Neural crest cell (in vitro differentiated cells): Measurements from ENCODE around the gene LRRC55. TPM values are rescaled to one million over a fixed set of nuclear protein-coding genes. Genes with fewer than 3 reads are reported as not detected.

Experiments used
- DNase-seq: peaks from one replicate; pipeline ENCODE4 v3.0.0; 2021; ENCODE audit warnings: low read depth, mixed read lengths, low spot score
- H3K27ac Mint-ChIP-seq: one replicate; pipeline ENCODE4 v1.8.0; 2021; ENCODE audit warnings: mild to moderate bottlenecking, mixed read lengths; ENCODE audit not compliant: unreplicated experiment
- H3K27me3 Mint-ChIP-seq: 2 replicates; pipeline ENCODE4 v1.8.0; 2021; ENCODE audit warnings: low read depth, mild to moderate bottlenecking, mixed read lengths
- H3K36me3 Mint-ChIP-seq: 2 replicates; pipeline ENCODE4 v1.8.0; 2021; ENCODE audit warnings: low read depth, mild to moderate bottlenecking, mixed read lengths
- H3K4me1 Mint-ChIP-seq: 2 replicates; pipeline ENCODE4 v1.8.0; 2021; ENCODE audit warnings: mixed read lengths
- H3K4me3 Mint-ChIP-seq: one replicate; pipeline ENCODE4 v1.8.0; 2021; ENCODE audit warnings: mild to moderate bottlenecking, mixed read lengths
- H3K9me3 Mint-ChIP-seq: 2 replicates; pipeline ENCODE4 v1.8.0; 2021; ENCODE audit warnings: mixed read lengths
- total RNA-seq: library from RNA; stranded (reverse); gene quantifications from 2 replicates; pipeline ENCODE4 v1.2.1, GENCODE V29; 2021
- TF ChIP-seq, protein P1 (sequence below): fragments of 200-600 bp; sonication (generic); conservative IDR thresholded peaks from 2 replicates; pipeline ENCODE4 v1.5.0; 2021; ENCODE audit warnings: antibody characterized with exemption, mild to moderate bottlenecking

Gene LRRC55
- total RNA-seq, 1 donor from 2014 or later, result 6.4 TPM

DNA sequence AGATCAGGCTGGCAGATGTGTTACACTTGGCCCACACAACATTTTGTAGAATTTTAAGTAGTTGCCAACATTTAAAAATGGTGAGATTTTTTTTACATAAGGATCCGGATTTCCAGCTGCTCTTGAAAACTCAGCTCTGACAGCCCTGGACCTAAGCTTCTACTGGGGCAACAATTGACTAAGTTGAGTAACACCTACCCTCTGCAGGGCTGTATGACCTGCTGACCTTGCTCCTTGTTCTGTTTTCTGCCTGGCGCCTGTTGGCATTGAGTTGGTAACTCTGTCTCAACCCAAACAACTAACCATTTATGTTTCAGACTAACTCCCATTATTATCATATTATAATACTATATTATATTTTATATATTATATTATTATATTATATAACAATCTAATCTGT, 21.1 kb upstream of the LRRC55 start:
- H3K9me3 Mint-ChIP-seq, result no peaks in the 10 kb centered on the region
- no peak overlapping the region for H3K27ac Mint-ChIP-seq
- H3K4me1 Mint-ChIP-seq, result peaks cover 17% of the 10 kb centered on the region
- DNase-seq, result no peak
- H3K4me3 Mint-ChIP-seq, result no peak overlapping the region
- TF ChIP-seq, protein P1, sequence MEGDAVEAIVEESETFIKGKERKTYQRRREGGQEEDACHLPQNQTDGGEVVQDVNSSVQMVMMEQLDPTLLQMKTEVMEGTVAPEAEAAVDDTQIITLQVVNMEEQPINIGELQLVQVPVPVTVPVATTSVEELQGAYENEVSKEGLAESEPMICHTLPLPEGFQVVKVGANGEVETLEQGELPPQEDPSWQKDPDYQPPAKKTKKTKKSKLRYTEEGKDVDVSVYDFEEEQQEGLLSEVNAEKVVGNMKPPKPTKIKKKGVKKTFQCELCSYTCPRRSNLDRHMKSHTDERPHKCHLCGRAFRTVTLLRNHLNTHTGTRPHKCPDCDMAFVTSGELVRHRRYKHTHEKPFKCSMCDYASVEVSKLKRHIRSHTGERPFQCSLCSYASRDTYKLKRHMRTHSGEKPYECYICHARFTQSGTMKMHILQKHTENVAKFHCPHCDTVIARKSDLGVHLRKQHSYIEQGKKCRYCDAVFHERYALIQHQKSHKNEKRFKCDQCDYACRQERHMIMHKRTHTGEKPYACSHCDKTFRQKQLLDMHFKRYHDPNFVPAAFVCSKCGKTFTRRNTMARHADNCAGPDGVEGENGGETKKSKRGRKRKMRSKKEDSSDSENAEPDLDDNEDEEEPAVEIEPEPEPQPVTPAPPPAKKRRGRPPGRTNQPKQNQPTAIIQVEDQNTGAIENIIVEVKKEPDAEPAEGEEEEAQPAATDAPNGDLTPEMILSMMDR, result no peak
- no peaks in the 10 kb centered on the region for H3K36me3 Mint-ChIP-seq
- H3K27me3 Mint-ChIP-seq, result peaks cover 15% of the 10 kb centered on the region

DNA sequence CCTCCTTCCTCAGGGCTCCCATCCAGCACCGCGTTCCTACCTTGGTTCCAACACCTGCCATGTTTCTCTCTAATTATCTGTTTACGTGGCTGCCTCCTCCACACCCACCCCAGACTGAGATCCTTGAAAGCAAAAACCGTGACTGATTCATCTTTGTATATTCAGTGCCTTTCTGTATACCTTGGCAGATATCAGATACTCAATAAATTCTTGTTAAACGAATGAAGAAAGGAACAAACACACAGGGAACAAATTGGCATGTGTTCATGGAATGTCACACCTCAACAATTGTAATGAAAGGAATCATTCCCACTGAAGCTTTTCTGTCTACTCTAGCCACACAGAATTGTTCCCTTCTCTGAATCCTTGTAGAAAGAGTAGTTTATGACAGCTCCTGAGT, 20.4 kb upstream of the LRRC55 start:
- peaks cover 10% of the 10 kb centered on the region for H3K4me1 Mint-ChIP-seq
- no peak overlapping the region for H3K27ac Mint-ChIP-seq
- no peaks in the 10 kb centered on the region for H3K36me3 Mint-ChIP-seq
- no peaks in the 10 kb centered on the region for H3K9me3 Mint-ChIP-seq
- H3K4me3 Mint-ChIP-seq, result no peak overlapping the region
- no peak for DNase-seq
- TF ChIP-seq, protein P1, result no peak
- peaks cover 15% of the 10 kb centered on the region for H3K27me3 Mint-ChIP-seq

DNA sequence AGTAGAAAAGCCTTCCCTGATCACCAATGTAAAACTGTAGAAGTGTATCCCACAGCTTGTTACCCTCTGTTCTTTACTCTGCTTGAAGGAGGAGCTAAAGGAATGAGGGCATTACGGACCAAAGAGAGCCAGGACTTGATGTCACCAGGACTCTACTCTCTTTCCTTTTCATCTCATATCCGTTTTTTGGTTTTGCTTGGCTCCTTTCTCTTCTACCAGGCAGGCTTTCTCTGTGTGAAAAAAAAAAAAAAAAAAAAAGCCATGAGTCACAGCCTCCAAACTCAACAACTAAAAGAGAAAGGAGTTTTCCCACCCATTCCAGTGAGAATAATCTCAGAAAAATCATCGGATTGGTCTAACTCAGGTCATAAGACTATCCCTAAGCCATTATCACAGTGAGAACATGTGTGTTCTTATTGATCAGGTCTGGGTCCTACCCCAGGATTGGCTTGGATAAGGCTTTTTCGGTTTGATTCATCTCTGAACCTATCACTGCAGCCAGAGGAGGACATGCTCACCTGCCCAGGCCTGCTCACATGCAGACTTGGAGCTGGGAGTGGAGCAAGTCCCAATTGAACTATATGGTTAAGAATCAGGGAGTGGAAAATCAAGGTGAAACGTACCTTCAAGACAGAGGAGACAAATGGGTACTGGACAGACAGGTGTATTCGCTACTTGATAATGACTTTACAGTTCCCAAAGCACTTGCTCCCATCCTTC, 19.4 kb upstream of the LRRC55 start:
- Mint-ChIP-seq H3K4me3 (no peak overlapping the region), H3K36me3 (no peaks in the 10 kb centered on the region), H3K27ac (no peak overlapping the region), H3K9me3 (no peaks in the 10 kb centered on the region), H3K27me3 (peaks cover 15% of the 10 kb centered on the region), H3K4me1 (peaks cover 8% of the 10 kb centered on the region)
- TF ChIP-seq, protein P1, result no peak
- no peak for DNase-seq

DNA sequence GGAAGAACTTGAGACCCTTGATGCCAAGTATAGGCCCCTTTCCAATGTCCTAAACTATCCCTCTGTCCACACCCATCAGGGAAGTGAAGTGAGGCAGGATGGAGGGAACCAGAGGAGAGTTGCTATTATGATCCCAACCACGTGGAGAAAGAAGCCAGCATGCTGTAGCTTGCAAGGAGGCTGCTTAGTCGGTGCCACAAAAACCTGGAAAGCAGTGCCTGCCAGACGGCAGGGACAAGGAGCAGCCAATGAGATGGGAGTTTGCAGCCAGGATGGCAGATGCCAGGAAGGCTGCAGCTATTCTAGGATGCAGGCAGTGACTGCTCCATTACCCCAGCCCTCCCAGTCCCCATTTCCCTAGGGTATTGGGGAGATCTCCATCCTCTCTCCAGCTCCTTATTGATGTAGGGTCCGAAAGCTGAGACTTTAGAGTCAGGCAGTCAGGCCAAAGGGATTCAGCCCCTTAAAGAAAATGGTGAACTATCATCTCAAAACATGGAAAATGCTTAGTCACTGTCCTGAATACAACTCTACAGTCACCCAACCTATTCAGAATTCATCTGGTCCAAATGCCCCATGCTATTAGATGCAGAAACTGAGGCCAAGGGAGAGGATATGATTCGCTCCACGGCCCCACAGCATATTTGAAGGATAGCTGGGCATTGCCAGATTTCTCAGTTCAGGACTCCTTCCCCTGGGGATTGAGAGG, 18.4 kb upstream of the LRRC55 start:
- peaks cover 1% of the 10 kb centered on the region for H3K9me3 Mint-ChIP-seq
- TF ChIP-seq, protein P1, result no peak
- no peaks in the 10 kb centered on the region for H3K36me3 Mint-ChIP-seq
- H3K4me3 Mint-ChIP-seq, result no peak overlapping the region
- H3K4me1 Mint-ChIP-seq, result peaks cover 9% of the 10 kb centered on the region
- H3K27me3 Mint-ChIP-seq, result peaks cover 9% of the 10 kb centered on the region
- DNase-seq, result no peak
- H3K27ac Mint-ChIP-seq, result no peak overlapping the region

DNA sequence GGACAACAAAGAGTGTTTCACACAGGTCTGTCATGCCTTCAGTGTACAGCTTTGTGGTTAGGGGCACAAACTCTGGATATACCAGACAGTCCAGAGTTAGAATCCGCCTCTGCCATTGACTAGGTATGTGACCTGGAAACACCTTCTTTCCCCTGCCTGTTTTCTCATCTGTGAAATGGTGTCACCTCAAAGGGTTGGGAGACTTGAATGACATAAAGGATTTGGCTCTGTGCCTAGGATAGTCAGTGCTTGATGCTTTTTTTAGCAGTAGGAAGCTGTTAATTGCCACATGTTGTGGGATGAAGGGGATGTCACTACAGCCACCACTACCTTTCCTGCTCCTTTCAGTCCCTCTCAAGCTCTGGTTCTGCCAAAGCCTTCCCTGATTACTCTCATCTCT, 17.4 kb upstream of the LRRC55 start:
- peaks cover 3% of the 10 kb centered on the region for H3K36me3 Mint-ChIP-seq
- H3K4me1 Mint-ChIP-seq, result peaks cover 11% of the 10 kb centered on the region
- H3K9me3 Mint-ChIP-seq, result peaks cover 9% of the 10 kb centered on the region
- no peak for DNase-seq
- peaks cover 9% of the 10 kb centered on the region for H3K27me3 Mint-ChIP-seq
- no peak overlapping the region for H3K4me3 Mint-ChIP-seq
- TF ChIP-seq, protein P1, result no peak
- H3K27ac Mint-ChIP-seq, result peak overlapping the region; percentile 72
